AG09319 (cell line): ENCODE data around the gene CPNE9.

ENCODE experiments used
- DNase-seq: peaks from one replicate; pipeline ENCODE4 v3.0.0-alpha.2; 2010; ENCODE audit warnings: low read depth; ENCODE audit errors: extremely low read depth
- TF ChIP-seq, protein P1 (sequence below): IDR thresholded peaks from 2 replicates; pipeline ENCODE4 v1.5.1; 2011; ENCODE audit warnings: low read depth, mild to moderate bottlenecking, inconsistent platforms, low read length, moderate library complexity

CPNE9 gene

DNA sequence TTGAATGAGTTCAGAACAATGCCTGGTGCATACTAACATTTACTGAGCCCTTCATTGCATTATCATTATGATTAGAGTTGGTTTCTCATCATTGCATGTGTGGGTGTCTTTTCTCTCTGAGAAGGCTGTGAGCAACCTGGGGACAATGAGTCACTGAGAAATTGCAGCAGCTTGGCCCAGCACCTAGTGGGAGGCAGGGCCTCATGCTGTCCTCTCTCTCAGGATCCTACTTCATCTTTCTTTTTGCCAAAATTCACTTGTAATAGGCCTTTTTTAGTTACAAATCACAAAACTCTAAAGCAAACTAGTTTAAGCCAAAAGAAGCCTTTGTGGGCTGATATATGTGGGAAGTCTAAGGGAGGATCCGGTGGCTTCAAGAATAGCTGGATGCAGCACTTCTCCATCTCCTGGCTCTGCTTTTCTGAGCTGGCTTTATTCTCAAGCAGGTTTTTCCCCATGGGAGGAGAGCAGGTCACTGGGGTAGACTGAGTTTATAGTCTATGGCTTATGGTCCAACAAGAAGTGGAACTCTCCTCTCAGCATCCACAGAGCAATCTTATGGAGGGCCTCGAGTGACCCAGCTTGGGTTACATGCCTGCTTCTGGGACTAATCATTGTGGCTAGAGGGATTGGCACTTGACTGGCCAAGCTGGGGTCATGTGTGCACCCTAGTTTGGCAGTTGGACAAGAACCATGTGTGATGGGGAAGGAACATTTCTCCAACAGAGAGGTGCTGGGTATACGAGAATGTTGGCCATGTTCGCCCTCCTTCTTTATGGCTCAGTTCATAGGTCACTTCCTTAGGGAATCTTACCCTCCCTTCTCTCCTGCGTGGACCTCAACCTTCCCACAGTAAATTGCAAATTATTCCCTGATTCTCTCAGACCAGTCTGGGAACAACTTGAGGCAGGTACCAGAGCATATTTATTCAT is 74.8 kb downstream of the CPNE9 start:
- TF ChIP-seq, protein P1, sequence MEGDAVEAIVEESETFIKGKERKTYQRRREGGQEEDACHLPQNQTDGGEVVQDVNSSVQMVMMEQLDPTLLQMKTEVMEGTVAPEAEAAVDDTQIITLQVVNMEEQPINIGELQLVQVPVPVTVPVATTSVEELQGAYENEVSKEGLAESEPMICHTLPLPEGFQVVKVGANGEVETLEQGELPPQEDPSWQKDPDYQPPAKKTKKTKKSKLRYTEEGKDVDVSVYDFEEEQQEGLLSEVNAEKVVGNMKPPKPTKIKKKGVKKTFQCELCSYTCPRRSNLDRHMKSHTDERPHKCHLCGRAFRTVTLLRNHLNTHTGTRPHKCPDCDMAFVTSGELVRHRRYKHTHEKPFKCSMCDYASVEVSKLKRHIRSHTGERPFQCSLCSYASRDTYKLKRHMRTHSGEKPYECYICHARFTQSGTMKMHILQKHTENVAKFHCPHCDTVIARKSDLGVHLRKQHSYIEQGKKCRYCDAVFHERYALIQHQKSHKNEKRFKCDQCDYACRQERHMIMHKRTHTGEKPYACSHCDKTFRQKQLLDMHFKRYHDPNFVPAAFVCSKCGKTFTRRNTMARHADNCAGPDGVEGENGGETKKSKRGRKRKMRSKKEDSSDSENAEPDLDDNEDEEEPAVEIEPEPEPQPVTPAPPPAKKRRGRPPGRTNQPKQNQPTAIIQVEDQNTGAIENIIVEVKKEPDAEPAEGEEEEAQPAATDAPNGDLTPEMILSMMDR: no peak
- DNase-seq: peak; percentile 34

DNA sequence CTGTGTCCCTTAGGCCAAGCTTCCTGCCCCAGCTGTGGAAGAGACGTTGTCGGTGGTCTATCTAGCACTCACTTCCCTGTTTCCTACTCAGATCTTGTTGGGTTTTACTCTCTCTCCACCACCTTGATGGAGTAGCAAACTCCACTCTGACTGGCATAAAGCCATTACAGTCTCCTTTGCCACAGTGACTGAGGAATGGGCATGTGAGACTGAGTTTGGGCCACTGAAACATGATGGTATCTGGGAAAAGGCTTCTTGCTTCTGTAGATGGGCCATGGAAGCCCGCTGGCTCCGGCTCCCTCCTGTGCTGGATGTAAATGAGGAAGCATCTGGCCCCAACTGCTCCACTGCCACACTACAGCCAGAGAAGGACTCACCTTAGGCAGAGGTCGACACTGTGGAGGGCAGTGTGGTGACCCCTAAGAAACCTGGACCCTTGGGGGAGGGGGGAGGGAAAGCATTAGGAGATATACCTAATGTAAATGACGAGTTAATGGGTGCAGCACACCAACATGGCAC is 75.5 kb downstream of the CPNE9 start:
- TF ChIP-seq, protein P1: no peak
- no peak for DNase-seq
